ENCODE measurements around the gene BEGAIN. TPM values are rescaled to one million over a fixed set of nuclear protein-coding genes. Genes with fewer than 3 reads are reported as not detected.
"Not testable (repeated sequence)": the region's sequence is repeated elsewhere in the genome, so short reads cannot be mapped to it uniquely, and the experiment has no call there.

Gene BEGAIN
- total RNA-seq, 1 donor from 2014 or later = 0.68 TPM

GRCh38 chr14:100522616-100523099 lies 64.6 kb downstream of the BEGAIN start:
- intact Hi-C loops (cut with DNase I) = no loop called here
- ATAC-seq = peak; percentile 31
- DNase-seq (ENCODE audit: missing footprints) = no peak

GRCh38 chr14:100506053-100506452 lies 81.2 kb downstream of the BEGAIN start:
- intact Hi-C loops (cut with DNase I); DNase-seq (ENCODE audit: missing footprints); ATAC-seq: not testable (repeated sequence)

DNA sequence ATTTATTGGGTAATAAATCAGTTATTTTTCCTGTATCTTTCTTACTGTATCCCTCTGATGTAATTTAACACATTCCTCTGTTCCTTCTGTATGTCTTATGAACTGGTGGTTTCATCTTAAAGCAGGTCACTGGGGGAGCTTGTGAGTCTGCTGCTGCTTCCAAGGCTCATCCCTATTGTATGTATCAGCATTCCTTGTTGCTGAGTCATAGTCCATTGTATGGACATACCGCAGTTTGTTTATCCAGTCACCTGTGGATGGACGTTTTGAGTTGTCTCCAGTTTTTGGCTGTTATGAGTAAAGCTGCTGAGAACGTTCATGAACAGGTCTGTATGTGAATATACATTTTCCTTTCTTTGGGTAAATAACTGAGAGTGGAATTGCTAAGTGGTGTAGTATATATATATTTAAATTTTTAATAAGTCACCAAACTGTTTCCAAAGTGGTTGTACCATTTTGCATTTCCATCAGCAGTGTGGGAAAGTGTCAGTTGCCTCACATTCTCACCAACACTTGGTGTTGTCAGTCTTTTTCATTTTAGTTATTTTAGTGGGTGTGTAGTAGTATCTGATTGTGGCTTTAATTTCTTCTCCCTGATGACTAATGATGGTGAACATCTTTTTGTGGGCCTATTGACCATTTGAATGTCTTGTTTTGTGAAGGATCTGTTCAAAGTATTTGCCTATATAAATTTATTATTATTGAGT lies 82.7 kb downstream of the BEGAIN start:
- DNase-seq (ENCODE audit: missing footprints) = no peak
- intact Hi-C loops (cut with DNase I) = no loop called here

DNA sequence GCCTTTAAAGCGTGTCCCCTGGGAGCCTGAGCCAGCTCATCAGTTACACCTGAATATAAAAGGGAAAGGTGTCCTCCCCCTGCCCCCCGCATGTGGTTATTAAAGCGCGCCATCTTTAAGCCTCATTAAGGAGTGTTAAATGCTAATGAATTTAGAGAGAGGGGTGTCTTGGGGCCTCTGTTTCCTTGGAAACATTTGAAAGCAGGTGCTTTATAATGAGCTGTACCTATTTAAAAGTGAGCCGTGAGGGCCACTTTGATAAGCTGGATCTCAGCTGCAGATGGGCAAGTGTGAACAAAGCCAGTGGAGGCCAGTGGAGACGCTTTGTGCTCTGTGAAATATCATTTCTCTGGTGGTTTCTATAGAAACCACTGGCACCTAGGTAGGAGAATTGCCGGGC lies 84.0 kb downstream of the BEGAIN start:
- intact Hi-C loops (cut with DNase I) = no loop called here
- DNase-seq (ENCODE audit: missing footprints) (no peak), ATAC-seq (no peak)

More for the DNA sequence above, 82.7 kb downstream of the BEGAIN start:
- no peak for ATAC-seq

GRCh38 chr14:100502622-100503220 lies 84.5 kb downstream of the BEGAIN start:
- intact Hi-C loops (cut with DNase I) = no loop called here
- no peak for DNase-seq (ENCODE audit: missing footprints)
- ATAC-seq = no peak

DNA sequence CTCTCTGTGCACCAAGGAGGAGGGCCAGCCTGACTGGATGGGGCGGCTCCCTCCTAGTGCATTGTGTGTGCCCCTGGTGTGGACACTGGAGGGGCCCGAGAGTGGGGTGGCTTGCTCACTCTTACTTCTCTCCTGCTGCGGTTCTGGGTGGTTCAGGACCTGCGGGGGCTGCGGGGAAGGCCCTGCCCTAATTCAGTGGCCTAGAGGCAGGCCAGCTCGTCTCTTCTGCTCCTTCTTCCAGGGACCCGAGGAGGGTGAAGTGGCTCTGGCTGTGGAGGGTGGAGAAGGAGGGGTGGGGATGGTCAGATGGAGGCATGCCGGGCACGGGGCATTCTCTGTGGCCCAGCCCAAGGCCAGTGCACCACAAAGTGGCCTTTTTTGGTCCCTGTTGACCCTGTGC lies 87.1 kb downstream of the BEGAIN start:
- DNase-seq (ENCODE audit: missing footprints) (no peak), ATAC-seq (no peak)
- intact Hi-C loops (cut with DNase I) = no loop called here

DNA sequence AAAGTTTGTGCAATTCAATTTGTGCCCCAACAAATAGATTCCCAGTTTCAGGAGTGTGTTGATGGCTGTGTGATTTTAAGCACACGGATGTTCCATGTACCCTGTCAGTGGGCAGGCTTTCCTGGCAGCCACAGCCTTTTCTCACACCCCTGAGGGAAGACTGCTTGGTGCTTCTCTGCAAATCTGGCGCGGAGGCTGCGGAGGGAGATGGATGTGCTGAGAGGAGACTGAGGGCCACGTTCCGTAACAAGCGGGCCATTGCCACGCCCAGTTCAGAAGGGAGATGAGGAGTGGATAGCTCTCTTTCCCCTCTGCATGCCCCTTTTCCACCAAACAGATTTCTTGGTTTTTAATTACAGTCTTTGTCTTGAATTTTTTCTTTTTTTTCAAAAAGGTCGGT lies 89.1 kb downstream of the BEGAIN start:
- intact Hi-C loops (cut with DNase I) = no loop called here
- DNase-seq (ENCODE audit: missing footprints) (no peak), ATAC-seq (no peak)

DNA sequence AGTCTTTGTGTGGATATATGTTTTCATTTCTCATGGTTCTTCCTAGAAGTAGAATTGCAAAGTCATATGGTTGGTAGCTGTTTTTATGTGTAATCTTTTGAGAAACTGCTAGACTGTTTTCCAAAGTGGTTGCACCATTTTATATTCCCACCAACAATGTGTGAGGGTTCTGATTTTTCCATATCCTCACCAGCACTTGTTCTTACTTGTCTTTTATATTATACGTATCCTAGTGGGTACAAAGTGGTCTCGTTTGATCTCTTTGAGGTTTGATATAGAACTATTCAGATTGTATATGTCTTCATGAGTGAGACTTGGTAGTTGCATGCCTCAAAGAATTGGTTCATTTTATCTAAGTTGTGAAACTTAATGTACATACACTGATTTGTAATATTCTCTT lies 91.3 kb downstream of the BEGAIN start:
- intact Hi-C loops (cut with DNase I) = no loop called here
- no peak for DNase-seq (ENCODE audit: missing footprints)
- ATAC-seq = no peak

DNA sequence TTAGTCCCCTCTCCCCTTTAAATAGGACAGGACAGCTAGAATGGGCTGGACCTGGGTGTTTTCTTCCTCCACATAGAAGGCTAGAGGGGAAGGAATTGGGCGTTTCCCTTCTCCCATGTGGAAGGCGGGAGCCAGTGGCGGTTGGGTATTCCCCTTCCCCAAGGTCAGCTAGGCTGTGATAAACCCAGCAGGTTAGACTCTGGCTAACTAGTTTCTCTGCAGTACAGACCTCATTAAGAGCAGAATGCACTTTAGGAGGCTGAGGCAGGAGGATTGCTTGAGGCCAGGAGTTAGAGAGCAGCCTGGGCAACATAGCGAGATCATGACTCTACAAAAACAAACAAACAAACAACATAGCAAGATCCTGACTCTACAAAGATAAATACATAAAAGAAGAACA lies 92.6 kb downstream of the BEGAIN start:
- DNase-seq (ENCODE audit: missing footprints) = no peak
- ATAC-seq = no peak
- intact Hi-C loops (cut with DNase I) = no loop called here

DNA sequence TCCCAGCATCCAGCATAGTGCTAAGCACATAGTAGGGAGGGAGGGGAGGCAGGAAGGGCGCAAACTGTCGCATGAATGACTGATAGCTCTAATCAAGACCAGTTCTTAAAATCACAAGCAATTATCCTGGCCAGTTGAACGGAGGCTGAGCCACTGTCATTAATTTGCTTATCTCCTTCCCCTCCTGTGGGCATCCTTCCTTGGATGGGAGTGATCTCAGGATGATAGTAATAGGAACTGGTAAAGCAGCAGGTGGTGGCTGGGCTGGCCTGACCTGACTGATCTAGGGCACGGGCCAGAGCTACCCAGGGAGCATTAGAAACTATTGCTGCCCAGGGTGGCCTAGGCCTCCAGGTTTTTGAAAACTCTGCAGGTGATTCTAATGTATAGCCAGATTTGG lies 97.0 kb downstream of the BEGAIN start:
- intact Hi-C loops (cut with DNase I) = no loop called here
- no peak for DNase-seq (ENCODE audit: missing footprints)
- ATAC-seq = no peak

- DNase-seq (ENCODE audit: missing footprints) (no peak), ATAC-seq (no peak)
- intact Hi-C loops (cut with DNase I) = no loop called here
Observed at GRCh38 chr14:100488057-100488456, 99.2 kb downstream of the BEGAIN start.

GRCh38 chr14:100487304-100487703 lies 99.9 kb downstream of the BEGAIN start:
- intact Hi-C loops (cut with DNase I) = no loop called here
- ATAC-seq = no peak
- DNase-seq (ENCODE audit: missing footprints) = no peak

Other genes with a start within 250 kb of the BEGAIN start
- 4.6 TPM for gene WDR25, start 210.9 kb downstream of the BEGAIN start, total RNA-seq
- 52.3 TPM for gene DLK1, start 139.5 kb upstream of the BEGAIN start, total RNA-seq
- gene MEG3, start 238.7 kb upstream of the BEGAIN start, total RNA-seq = 34.8 TPM